A673 (cell line): ENCODE results near the gene RAP1GAP. TPM values are rescaled to one million over a fixed set of nuclear protein-coding genes. Genes with fewer than 3 reads are reported as not detected.

Source experiments
- BruUV-seq: library from RNA; stranded (reverse); fragments of 400-500 nt; replicated peaks from 2 replicates; lab custom pipeline; 2021; lab: Mats Ljungman, UMichigan
- CTCF ChIA-PET: fragments of 300-600 bp; sonication (Branson Sonifier 250); formaldehyde crosslinking; loops from one replicate; lab custom pipeline; 2022; ENCODE audit warnings: antibody characterized with exemption; lab: Charles Lee
- POLR2A ChIA-PET: fragments of 300-600 bp; sonication (Branson Sonifier 250); formaldehyde crosslinking; loops from one replicate; lab custom pipeline; 2022; ENCODE audit warnings: antibody characterized with exemption; ENCODE audit not compliant: low non-redundant PET; lab: Charles Lee
- DNase-seq: peaks from one replicate; pipeline ENCODE4 v3.0.0-alpha.2; 2015; ENCODE audit warnings: low spot score
- H3K27ac ChIP-seq: fragments of 200-600 bp; sonication (generic); 2 replicates; pipeline ENCODE4 v1.5.1; 2016; ENCODE audit warnings: mixed run types, low read depth, mild to moderate bottlenecking, mixed read lengths, antibody characterized with exemption, low read length; ENCODE audit not compliant: poor library complexity, severe bottlenecking
- H3K27me3 ChIP-seq: fragments of 200-600 bp; sonication (generic); replicated peaks from 2 replicates; pipeline ENCODE4 v1.6.1; 2017; ENCODE audit warnings: mixed run types, low read depth, mild to moderate bottlenecking, mixed read lengths, antibody characterized with exemption, low read length; ENCODE audit not compliant: insufficient read depth, poor library complexity
- H3K36me3 ChIP-seq: fragments of 200-600 bp; sonication (generic); 2 replicates; pipeline ENCODE4 v1.6.1; 2016; ENCODE audit warnings: mixed run types, mild to moderate bottlenecking, mixed read lengths, antibody characterized with exemption, low read length; ENCODE audit not compliant: insufficient read depth, poor library complexity, severe bottlenecking
- H3K4me1 ChIP-seq: fragments of 200-600 bp; sonication (generic); 2 replicates; pipeline ENCODE4 v1.6.1; 2017; ENCODE audit warnings: mixed run types, mild to moderate bottlenecking, mixed read lengths, antibody characterized with exemption, low read length; ENCODE audit not compliant: insufficient read depth, poor library complexity, severe bottlenecking
- H3K4me3 ChIP-seq: fragments of 200-600 bp; sonication (generic); 2 replicates; pipeline ENCODE4 v1.5.1; 2016; ENCODE audit warnings: low read depth, mixed run types, mild to moderate bottlenecking, mixed read lengths, low read length; ENCODE audit not compliant: poor library complexity, severe bottlenecking
- H3K9me3 ChIP-seq: fragments of 200-600 bp; sonication (generic); 2 replicates; pipeline ENCODE4 v1.6.1; 2016; ENCODE audit warnings: mixed run types, low read depth, mild to moderate bottlenecking, mixed read lengths, antibody characterized with exemption, low read length; ENCODE audit not compliant: poor library complexity, severe bottlenecking
- EZH2 ChIP-seq: fragments of 200-600 bp; sonication (generic); IDR thresholded peaks from 2 replicates; pipeline ENCODE4 v1.6.1; 2017; ENCODE audit warnings: borderline replicate concordance, low read depth, mild to moderate bottlenecking, mixed read lengths, antibody characterized with exemption, low read length; ENCODE audit not compliant: poor library complexity, severe bottlenecking
- intact Hi-C: fragments of 100-400 bp; cut with micrococcal nuclease; formaldehyde crosslinking; loops from one replicate; pipeline ENCODE4 v1.10.0; 2022; ENCODE audit not compliant: unreplicated experiment
- total RNA-seq: library from RNA; stranded (reverse); gene quantifications from 2 replicates; pipeline ENCODE4 v1.2.3, GENCODE V29; 2021
- TF ChIP-seq, protein P1 (sequence below): fragments of 300-800, 200-600 bp; sonication (generic); conservative IDR thresholded peaks from 2 replicates; pipeline ENCODE4 v1.5.1; 2017; ENCODE audit warnings: low read depth, mild to moderate bottlenecking, antibody characterized with exemption, low read length, moderate library complexity, mixed read lengths

The RAP1GAP gene
- total RNA-seq, 1 experiment from 2014 or later = 37.7 TPM

DNA sequence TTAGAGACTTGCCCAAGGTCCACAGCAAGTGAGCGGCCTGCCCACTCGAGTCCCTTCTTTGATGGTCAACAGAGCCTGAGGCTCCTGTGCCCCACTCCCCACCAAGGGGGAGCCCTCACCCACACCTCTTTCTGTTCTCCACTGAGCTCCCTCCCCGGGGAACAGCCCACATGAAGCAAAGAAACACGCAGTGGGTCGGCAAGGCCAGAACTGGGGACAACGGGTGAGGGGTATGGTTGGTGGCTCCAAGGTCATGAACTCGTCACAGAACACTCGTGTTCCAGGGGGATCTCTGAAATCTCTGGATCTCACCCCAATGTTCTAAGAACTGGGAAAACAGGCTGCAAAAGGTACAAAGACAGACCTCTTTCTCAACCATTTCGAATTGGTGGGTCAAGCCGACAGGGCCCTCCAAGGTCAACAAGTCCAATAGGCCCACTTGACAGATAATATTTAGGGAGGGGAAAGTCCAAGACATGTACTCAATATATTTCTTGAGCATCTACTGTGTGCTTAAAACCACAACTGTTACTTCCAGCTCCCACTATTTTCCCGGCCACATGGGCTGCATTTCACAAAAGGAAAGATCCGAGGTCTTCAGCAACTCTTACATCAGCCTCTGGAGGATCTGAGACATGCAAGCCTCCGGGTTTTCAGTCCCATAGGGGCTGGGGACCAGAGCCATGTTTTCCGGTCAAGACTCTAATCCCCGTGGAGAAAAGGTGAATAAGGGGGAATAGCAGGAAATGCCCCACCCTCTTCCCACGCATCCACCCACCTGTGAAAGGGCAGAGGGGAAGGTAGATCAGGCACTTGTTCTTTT lies 1.1 kb upstream of the RAP1GAP start:
- Histone ChIP-seq H3K27ac (no peak overlapping the region), H3K4me3 (no peak overlapping the region), H3K9me3 (no peaks in the 10 kb centered on the region), H3K4me1 (peaks cover 34% of the 10 kb centered on the region), H3K36me3 (no peaks in the 10 kb centered on the region), H3K27me3 (no peaks in the 10 kb centered on the region)
- intact Hi-C loops = no loop called here
- ChIA-PET POLR2A (no interaction called here), CTCF (no interaction called here)
- TF ChIP-seq, protein P1, sequence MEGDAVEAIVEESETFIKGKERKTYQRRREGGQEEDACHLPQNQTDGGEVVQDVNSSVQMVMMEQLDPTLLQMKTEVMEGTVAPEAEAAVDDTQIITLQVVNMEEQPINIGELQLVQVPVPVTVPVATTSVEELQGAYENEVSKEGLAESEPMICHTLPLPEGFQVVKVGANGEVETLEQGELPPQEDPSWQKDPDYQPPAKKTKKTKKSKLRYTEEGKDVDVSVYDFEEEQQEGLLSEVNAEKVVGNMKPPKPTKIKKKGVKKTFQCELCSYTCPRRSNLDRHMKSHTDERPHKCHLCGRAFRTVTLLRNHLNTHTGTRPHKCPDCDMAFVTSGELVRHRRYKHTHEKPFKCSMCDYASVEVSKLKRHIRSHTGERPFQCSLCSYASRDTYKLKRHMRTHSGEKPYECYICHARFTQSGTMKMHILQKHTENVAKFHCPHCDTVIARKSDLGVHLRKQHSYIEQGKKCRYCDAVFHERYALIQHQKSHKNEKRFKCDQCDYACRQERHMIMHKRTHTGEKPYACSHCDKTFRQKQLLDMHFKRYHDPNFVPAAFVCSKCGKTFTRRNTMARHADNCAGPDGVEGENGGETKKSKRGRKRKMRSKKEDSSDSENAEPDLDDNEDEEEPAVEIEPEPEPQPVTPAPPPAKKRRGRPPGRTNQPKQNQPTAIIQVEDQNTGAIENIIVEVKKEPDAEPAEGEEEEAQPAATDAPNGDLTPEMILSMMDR = no peak
- TF ChIP-seq EZH2 = no peak
- no TSS peak for BruUV-seq
- no peak for DNase-seq

GRCh38 chr1:21668951-21669257 lies 253 bp downstream of the RAP1GAP start:
- TF ChIP-seq EZH2 = no peak
- TF ChIP-seq, protein P1 = no peak
- no TSS peak for BruUV-seq
- Histone ChIP-seq H3K27me3 (no peaks in the 10 kb centered on the region), H3K4me3 (peak overlapping the region; percentile 68), H3K36me3 (no peaks in the 10 kb centered on the region), H3K4me1 (peaks cover 34% of the 10 kb centered on the region), H3K9me3 (no peaks in the 10 kb centered on the region), H3K27ac (no peak overlapping the region)
- no peak for DNase-seq
- ChIA-PET CTCF (no interaction called here), POLR2A (no interaction called here)
- intact Hi-C loops = no loop called here

GRCh38 chr1:21668232-21668950 lies 766 bp downstream of the RAP1GAP start:
- peaks cover 29% of the 10 kb centered on the region for H3K4me1 ChIP-seq
- ChIA-PET POLR2A (interaction anchor here (0.6 kb wide), 1 partner anchor 17 kb away, joined by 4 read pairs; no protein-coding TSS in a partner anchor), CTCF (no interaction called here)
- intact Hi-C loops = no loop called here
- peak overlapping the region; percentile 68 for H3K4me3 ChIP-seq
- no peak overlapping the region for H3K27ac ChIP-seq
- BruUV-seq = no TSS peak
- TF ChIP-seq, protein P1 = peak; percentile 54
- no peak for TF ChIP-seq EZH2
- no peaks in the 10 kb centered on the region for H3K36me3 ChIP-seq
- H3K27me3 ChIP-seq = no peaks in the 10 kb centered on the region
- H3K9me3 ChIP-seq = no peaks in the 10 kb centered on the region
- DNase-seq = no peak
